HG03575 (cell line): ENCODE measurements around the gene CTNNA2.

Experiments
- ATAC-seq: cut with Tn5 transposase; IDR thresholded peaks from one replicate; pipeline ENCODE4 v1.9.1; 2021; ENCODE audit not compliant: unreplicated experiment, insufficient number of reproducible peaks, low FRiP score; ENCODE audit errors: extremely low read depth

CTNNA2 gene

GRCh38 chr2:79670198-79670597 lies 157.3 kb downstream of the CTNNA2 start:
- ATAC-seq: no peak

- no peak for ATAC-seq
Measured at GRCh38 chr2:79686884-79687283, 174.0 kb downstream of the CTNNA2 start.

- no peak for ATAC-seq
Measured at GRCh38 chr2:79695248-79695647, 182.4 kb downstream of the CTNNA2 start.

GRCh38 chr2:79697200-79697599 lies 184.3 kb downstream of the CTNNA2 start:
- no peak for ATAC-seq

GRCh38 chr2:79700651-79701050 lies 187.8 kb downstream of the CTNNA2 start:
- no peak for ATAC-seq

GRCh38 chr2:79702905-79703304 lies 190.1 kb downstream of the CTNNA2 start:
- ATAC-seq: no peak

- ATAC-seq: no peak
Measured at GRCh38 chr2:79711098-79711497, 198.2 kb downstream of the CTNNA2 start.

GRCh38 chr2:79713131-79713785 lies 200.4 kb downstream of the CTNNA2 start:
- no peak for ATAC-seq

- ATAC-seq: no peak
Measured at GRCh38 chr2:79714283-79714682, 201.4 kb downstream of the CTNNA2 start.

- ATAC-seq: no peak
Measured at GRCh38 chr2:79715338-79715737, 202.5 kb downstream of the CTNNA2 start.

- ATAC-seq: no peak
Measured at GRCh38 chr2:79716266-79716665, 203.4 kb downstream of the CTNNA2 start.

GRCh38 chr2:79717364-79718007 lies 204.6 kb downstream of the CTNNA2 start:
- no peak for ATAC-seq

- no peak for ATAC-seq
Measured at GRCh38 chr2:79721061-79721460, 208.2 kb downstream of the CTNNA2 start.

- ATAC-seq: no peak
Measured at GRCh38 chr2:79721966-79722365, 209.1 kb downstream of the CTNNA2 start.

- ATAC-seq: no peak
Measured at GRCh38 chr2:79723830-79724229, 211.0 kb downstream of the CTNNA2 start.

- ATAC-seq: no peak
Measured at GRCh38 chr2:79729532-79729931, 216.7 kb downstream of the CTNNA2 start.

GRCh38 chr2:79734518-79734917 lies 221.7 kb downstream of the CTNNA2 start:
- no peak for ATAC-seq

- no peak for ATAC-seq
Measured at GRCh38 chr2:79740879-79741443, 228.1 kb downstream of the CTNNA2 start.

- ATAC-seq: no peak
Measured at GRCh38 chr2:79750321-79750720, 237.5 kb downstream of the CTNNA2 start.

GRCh38 chr2:79757526-79757925 lies 244.7 kb downstream of the CTNNA2 start:
- no peak for ATAC-seq
